PFSK-1 (cell line): ENCODE data around the gene LDB3.

ENCODE experiments used
- POLR2AphosphoS5 ChIP-seq: IDR thresholded peaks from 2 replicates; pipeline ENCODE4 v1.6.1; 2012; ENCODE audit warnings: low read depth, mild to moderate bottlenecking, control low read depth, low read length, moderate library complexity
- SIN3A ChIP-seq: IDR thresholded peaks from 2 replicates; pipeline ENCODE4 v1.6.1; 2012; ENCODE audit warnings: mild to moderate bottlenecking, low read length, moderate library complexity, borderline replicate concordance; ENCODE audit not compliant: insufficient read depth
- TF ChIP-seq, protein P1 (sequence below), 2 experiments: IDR thresholded peaks; 2 replicates each; pipeline versions ENCODE4 v1.6.1 to v1.8.0; 2011 to 2012; ENCODE audit warnings: low read depth in 2 of 2, low read length in 2 of 2, control low read depth in 1 of 2, inconsistent platforms in 1 of 2, mild to moderate bottlenecking in 1 of 2, moderate library complexity in 1 of 2; ENCODE audit not compliant: insufficient read depth in 1 of 2

DNA sequence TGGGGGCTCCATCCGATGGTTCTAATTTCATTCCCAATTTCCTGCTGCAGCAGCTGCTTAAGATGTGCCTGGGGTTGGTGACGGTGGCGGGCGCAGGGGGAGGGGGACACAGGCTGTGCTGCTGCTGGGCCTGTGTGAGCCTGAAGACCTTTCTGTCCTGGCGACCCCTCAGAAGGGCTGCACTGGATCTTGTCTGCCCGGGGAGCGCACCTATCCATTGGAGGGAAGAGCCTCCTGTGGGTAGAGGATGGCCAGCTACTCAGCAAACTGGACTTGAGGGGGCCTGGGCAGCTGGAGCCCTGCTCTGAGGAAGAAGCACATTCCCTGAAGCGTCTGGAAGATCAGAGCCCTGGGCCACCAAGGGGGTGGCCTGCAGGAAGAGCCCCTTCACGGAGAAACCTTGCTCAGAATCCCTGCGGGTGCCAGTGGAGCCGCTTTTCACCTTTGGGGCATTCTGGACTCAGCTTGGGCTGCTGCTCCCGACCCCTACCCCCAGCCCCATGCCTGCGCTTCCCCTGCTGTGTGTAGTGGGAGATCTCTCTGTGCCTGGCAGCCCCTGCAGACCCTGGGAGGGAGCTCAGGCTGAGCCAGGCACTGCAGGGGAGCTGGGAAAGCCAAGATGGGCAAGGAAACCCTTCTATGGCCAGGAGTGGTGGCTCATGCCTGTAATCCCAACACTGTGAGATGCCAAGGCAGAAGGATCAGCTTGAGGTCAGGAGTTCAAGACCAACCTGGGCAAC is 17.8 kb downstream of the LDB3 start:
- TF ChIP-seq, protein P1, sequence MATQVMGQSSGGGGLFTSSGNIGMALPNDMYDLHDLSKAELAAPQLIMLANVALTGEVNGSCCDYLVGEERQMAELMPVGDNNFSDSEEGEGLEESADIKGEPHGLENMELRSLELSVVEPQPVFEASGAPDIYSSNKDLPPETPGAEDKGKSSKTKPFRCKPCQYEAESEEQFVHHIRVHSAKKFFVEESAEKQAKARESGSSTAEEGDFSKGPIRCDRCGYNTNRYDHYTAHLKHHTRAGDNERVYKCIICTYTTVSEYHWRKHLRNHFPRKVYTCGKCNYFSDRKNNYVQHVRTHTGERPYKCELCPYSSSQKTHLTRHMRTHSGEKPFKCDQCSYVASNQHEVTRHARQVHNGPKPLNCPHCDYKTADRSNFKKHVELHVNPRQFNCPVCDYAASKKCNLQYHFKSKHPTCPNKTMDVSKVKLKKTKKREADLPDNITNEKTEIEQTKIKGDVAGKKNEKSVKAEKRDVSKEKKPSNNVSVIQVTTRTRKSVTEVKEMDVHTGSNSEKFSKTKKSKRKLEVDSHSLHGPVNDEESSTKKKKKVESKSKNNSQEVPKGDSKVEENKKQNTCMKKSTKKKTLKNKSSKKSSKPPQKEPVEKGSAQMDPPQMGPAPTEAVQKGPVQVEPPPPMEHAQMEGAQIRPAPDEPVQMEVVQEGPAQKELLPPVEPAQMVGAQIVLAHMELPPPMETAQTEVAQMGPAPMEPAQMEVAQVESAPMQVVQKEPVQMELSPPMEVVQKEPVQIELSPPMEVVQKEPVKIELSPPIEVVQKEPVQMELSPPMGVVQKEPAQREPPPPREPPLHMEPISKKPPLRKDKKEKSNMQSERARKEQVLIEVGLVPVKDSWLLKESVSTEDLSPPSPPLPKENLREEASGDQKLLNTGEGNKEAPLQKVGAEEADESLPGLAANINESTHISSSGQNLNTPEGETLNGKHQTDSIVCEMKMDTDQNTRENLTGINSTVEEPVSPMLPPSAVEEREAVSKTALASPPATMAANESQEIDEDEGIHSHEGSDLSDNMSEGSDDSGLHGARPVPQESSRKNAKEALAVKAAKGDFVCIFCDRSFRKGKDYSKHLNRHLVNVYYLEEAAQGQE (IDR thresholded peaks at IDR 0.05; ENCODE audit: insufficient read depth in 1 of 2, low read depth in 2 of 2, low read length in 2 of 2) = no peak
- TF ChIP-seq POLR2AphosphoS5 (no peak), SIN3A (no peak)
